ENCODE measurements around the gene KAZN.

KAZN gene

GRCh38 chr1:14928886-14929546 lies 330.5 kb downstream of the KAZN start:
- H3K27me3 ChIP-seq (ENCODE audit: insufficient read depth, low read length, poor library complexity, severe bottlenecking), result peaks cover 19% of the 10 kb centered on the region
- no peaks in the 10 kb centered on the region for H3K9me3 ChIP-seq (ENCODE audit: insufficient read depth, low read depth, low read length)
- no peaks in the 10 kb centered on the region for H3K36me3 ChIP-seq (ENCODE audit: insufficient read depth, low read length)
- TF ChIP-seq CTCF (conservative IDR thresholded peaks at IDR 0.05; ENCODE audit: low read length), result no peak
- TF ChIP-seq EZH2phosphoT487 (IDR thresholded peaks at IDR 0.05; ENCODE audit: borderline replicate concordance), result no peak
- H3K4me1 ChIP-seq (ENCODE audit: insufficient read depth, low read length, poor library complexity, severe bottlenecking), result no peaks in the 10 kb centered on the region
- H3K9ac ChIP-seq (ENCODE audit: low read depth, low read length, poor library complexity, severe bottlenecking), result no peak overlapping the region
- no peaks in the 10 kb centered on the region for H3K79me2 ChIP-seq (ENCODE audit: insufficient read depth, low read length)
- H4K20me1 ChIP-seq (ENCODE audit: insufficient read depth, low read length, poor library complexity, severe bottlenecking), result no peaks in the 10 kb centered on the region
- H3K4me3 ChIP-seq (ENCODE audit: low read length, poor library complexity, severe bottlenecking), result no peak overlapping the region
- H2AFZ ChIP-seq (ENCODE audit: low read length), result no peak overlapping the region
- H3K9me2 ChIP-seq (replicated peaks; ENCODE audit: low read depth, low read length), result no peaks in the 10 kb centered on the region
- no peaks in the 10 kb centered on the region for H3F3A ChIP-seq (ENCODE audit: low read depth)
- H3K4me2 ChIP-seq (ENCODE audit: low read depth, low read length, poor library complexity, severe bottlenecking), result no peak overlapping the region

GRCh38 chr1:14929547-14930246 lies 331.2 kb downstream of the KAZN start:
- Histone ChIP-seq H3K79me2 (ENCODE audit: insufficient read depth, low read length) (no peaks in the 10 kb centered on the region), H3K27me3 (ENCODE audit: insufficient read depth, low read length, poor library complexity, severe bottlenecking) (peaks cover 17% of the 10 kb centered on the region)

GRCh38 chr1:14930247-14930965 lies 331.9 kb downstream of the KAZN start:
- Histone ChIP-seq H3K79me2 (ENCODE audit: insufficient read depth, low read length) (no peaks in the 10 kb centered on the region), H3K36me3 (ENCODE audit: insufficient read depth, low read length) (no peaks in the 10 kb centered on the region), H3K4me3 (ENCODE audit: low read length, poor library complexity, severe bottlenecking) (no peak overlapping the region), H3F3A (ENCODE audit: low read depth) (no peaks in the 10 kb centered on the region), H4K20me1 (ENCODE audit: insufficient read depth, low read length, poor library complexity, severe bottlenecking) (no peaks in the 10 kb centered on the region), H3K27me3 (ENCODE audit: insufficient read depth, low read length, poor library complexity, severe bottlenecking) (peaks cover 10% of the 10 kb centered on the region), H2AFZ (ENCODE audit: low read length) (no peak overlapping the region), H3K9me2 (replicated peaks; ENCODE audit: low read depth, low read length) (no peaks in the 10 kb centered on the region), H3K9me3 (ENCODE audit: insufficient read depth, low read depth, low read length) (no peaks in the 10 kb centered on the region), H3K9ac (ENCODE audit: low read depth, low read length, poor library complexity, severe bottlenecking) (no peak overlapping the region), H3K4me2 (ENCODE audit: low read depth, low read length, poor library complexity, severe bottlenecking) (no peak overlapping the region), H3K4me1 (ENCODE audit: insufficient read depth, low read length, poor library complexity, severe bottlenecking) (no peaks in the 10 kb centered on the region)
- TF ChIP-seq EZH2phosphoT487 (IDR thresholded peaks at IDR 0.05; ENCODE audit: borderline replicate concordance) (no peak), CTCF (conservative IDR thresholded peaks at IDR 0.05; ENCODE audit: low read length) (no peak)

More at GRCh38 chr1:14929547-14930246, 331.2 kb downstream of the KAZN start:
- Histone ChIP-seq H3K36me3 (ENCODE audit: insufficient read depth, low read length) (no peaks in the 10 kb centered on the region), H3F3A (ENCODE audit: low read depth) (no peaks in the 10 kb centered on the region), H4K20me1 (ENCODE audit: insufficient read depth, low read length, poor library complexity, severe bottlenecking) (no peaks in the 10 kb centered on the region), H3K4me3 (ENCODE audit: low read length, poor library complexity, severe bottlenecking) (no peak overlapping the region), H3K4me1 (ENCODE audit: insufficient read depth, low read length, poor library complexity, severe bottlenecking) (no peaks in the 10 kb centered on the region), H3K9me2 (replicated peaks; ENCODE audit: low read depth, low read length) (no peaks in the 10 kb centered on the region), H2AFZ (ENCODE audit: low read length) (no peak overlapping the region), H3K9me3 (ENCODE audit: insufficient read depth, low read depth, low read length) (no peaks in the 10 kb centered on the region), H3K4me2 (ENCODE audit: low read depth, low read length, poor library complexity, severe bottlenecking) (no peak overlapping the region), H3K9ac (ENCODE audit: low read depth, low read length, poor library complexity, severe bottlenecking) (no peak overlapping the region)
- TF ChIP-seq CTCF (conservative IDR thresholded peaks at IDR 0.05; ENCODE audit: low read length) (no peak), EZH2phosphoT487 (IDR thresholded peaks at IDR 0.05; ENCODE audit: borderline replicate concordance) (no peak)
